GM12801 (cell line): ENCODE results near the gene ANKRD35.

ENCODE experiments used
- CTCF ChIP-seq: IDR thresholded peaks from one replicate; pipeline ENCODE4 v1.5.1; 2011; ENCODE audit warnings: control low read depth; ENCODE audit not compliant: insufficient read length; ENCODE audit errors: extremely low read depth

Gene ANKRD35

GRCh38 chr1:145918144-145918991 is 32.7 kb upstream of the ANKRD35 start, which contains the start of gene PEX11B:
Gene PEX11B, minus strand, starts transcription at chr1:145918717. Its CDS starts 29 bp downstream, at chr1:145918688.
- no peak for TF ChIP-seq CTCF

GRCh38 chr1:145917595-145917994 is 31.9 kb upstream of the ANKRD35 start:
- no peak for TF ChIP-seq CTCF

GRCh38 chr1:145916745-145917144 is 31.1 kb upstream of the ANKRD35 start:
- TF ChIP-seq CTCF: no peak

GRCh38 chr1:145912128-145912641 is 26.5 kb upstream of the ANKRD35 start:
- TF ChIP-seq CTCF: no peak

- TF ChIP-seq CTCF: no peak
Observed at GRCh38 chr1:145908653-145909052, 23.0 kb upstream of the ANKRD35 start.

- no peak for TF ChIP-seq CTCF
Observed at GRCh38 chr1:145906954-145907753, 21.5 kb upstream of the ANKRD35 start.

GRCh38 chr1:145901312-145902021 is 15.8 kb upstream of the ANKRD35 start:
- no peak for TF ChIP-seq CTCF
